Panc1 (cell line): ENCODE data around the gene CIAO3.

ENCODE experiments used
- CTCF ChIP-seq: fragments of 450-650 bp; IDR thresholded peaks from 2 replicates; pipeline ENCODE4 v1.5.1; 2017; ENCODE audit warnings: mild to moderate bottlenecking
- POLR2AphosphoS5 ChIP-seq: IDR thresholded peaks from 2 replicates; pipeline ENCODE4 v1.6.1; 2012; ENCODE audit warnings: mild to moderate bottlenecking, low read depth, low read length, moderate library complexity
- TCF7L2 ChIP-seq: IDR thresholded peaks from 2 replicates; pipeline ENCODE4 v1.6.1; 2011; ENCODE audit warnings: mild to moderate bottlenecking, low read depth, low read length, inconsistent platforms
- TF ChIP-seq, protein P1 (sequence below), 2 experiments: IDR thresholded peaks; 2 replicates each; pipeline ENCODE4 v1.6.1; 2011 to 2012; ENCODE audit warnings: low read depth in 2 of 2, control low read depth in 1 of 2, low read length in 1 of 2, mild to moderate bottlenecking in 1 of 2, moderate library complexity in 1 of 2; ENCODE audit not compliant: insufficient read depth in 1 of 2

DNA sequence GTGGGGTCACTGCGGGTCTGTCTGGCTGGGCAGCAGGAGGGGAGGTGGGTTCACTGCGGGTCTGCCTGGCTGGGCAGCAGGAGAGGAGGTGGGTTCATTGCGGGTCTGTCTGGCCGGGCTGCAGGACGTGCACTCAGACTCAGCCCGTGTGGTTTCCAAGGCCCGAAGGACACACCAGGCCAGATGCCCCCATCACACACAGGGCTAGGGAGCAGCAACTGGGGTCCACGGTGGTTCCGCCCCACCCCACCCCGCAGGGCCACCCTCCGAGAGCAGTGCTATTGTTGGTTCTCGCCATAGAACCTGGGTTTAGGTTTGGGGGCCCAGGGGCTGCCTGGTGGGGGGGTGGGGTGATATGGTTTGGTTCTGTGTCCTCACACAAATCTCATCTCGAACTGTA lies 5.8 kb upstream of the CIAO3 start:
- TF ChIP-seq CTCF (no peak), POLR2AphosphoS5 (no peak), TCF7L2 (no peak)
- TF ChIP-seq, protein P1, sequence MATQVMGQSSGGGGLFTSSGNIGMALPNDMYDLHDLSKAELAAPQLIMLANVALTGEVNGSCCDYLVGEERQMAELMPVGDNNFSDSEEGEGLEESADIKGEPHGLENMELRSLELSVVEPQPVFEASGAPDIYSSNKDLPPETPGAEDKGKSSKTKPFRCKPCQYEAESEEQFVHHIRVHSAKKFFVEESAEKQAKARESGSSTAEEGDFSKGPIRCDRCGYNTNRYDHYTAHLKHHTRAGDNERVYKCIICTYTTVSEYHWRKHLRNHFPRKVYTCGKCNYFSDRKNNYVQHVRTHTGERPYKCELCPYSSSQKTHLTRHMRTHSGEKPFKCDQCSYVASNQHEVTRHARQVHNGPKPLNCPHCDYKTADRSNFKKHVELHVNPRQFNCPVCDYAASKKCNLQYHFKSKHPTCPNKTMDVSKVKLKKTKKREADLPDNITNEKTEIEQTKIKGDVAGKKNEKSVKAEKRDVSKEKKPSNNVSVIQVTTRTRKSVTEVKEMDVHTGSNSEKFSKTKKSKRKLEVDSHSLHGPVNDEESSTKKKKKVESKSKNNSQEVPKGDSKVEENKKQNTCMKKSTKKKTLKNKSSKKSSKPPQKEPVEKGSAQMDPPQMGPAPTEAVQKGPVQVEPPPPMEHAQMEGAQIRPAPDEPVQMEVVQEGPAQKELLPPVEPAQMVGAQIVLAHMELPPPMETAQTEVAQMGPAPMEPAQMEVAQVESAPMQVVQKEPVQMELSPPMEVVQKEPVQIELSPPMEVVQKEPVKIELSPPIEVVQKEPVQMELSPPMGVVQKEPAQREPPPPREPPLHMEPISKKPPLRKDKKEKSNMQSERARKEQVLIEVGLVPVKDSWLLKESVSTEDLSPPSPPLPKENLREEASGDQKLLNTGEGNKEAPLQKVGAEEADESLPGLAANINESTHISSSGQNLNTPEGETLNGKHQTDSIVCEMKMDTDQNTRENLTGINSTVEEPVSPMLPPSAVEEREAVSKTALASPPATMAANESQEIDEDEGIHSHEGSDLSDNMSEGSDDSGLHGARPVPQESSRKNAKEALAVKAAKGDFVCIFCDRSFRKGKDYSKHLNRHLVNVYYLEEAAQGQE (IDR thresholded peaks at IDR 0.05; ENCODE audit: insufficient read depth in 1 of 2, low read depth in 2 of 2, low read length in 1 of 2), result no peak
